ENCODE measurements around the gene F5.

DNA sequence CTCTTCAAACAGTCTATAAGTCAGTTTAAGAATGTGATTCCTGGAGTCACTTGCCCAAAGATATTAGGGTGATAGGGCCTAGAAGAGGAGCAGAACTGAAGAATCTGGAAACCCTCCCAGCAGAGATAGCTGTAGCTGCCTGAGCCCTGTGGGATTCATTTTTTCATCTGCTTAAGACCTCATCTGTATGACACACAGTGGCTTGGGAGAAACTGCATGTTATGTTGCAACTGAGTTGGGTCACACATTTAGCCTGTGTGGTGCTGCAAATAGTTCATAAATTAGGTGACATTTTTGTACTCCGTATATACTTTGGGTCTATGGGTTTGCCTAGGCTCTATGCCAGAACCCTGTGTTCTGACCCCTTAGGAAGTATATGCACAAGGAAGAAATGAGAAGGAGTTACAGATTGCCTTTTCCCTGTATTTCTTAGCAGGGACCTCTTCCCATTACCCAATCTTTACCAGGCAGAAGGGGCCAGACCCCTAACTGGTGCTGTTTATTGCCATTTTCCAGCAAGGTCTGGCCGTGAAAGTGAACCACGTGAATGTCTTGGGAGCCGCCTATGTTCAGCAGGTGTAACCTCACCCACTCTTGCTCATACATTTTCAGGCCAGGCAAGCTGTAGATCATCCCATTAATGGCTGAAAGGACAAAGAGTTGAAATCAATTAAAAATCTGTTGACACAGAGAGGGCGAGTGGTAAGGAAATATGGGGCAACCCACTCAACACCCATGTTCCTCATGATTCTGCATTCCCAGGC lies 58.6 kb downstream of the F5 start:
- TF ChIP-seq, protein P1, sequence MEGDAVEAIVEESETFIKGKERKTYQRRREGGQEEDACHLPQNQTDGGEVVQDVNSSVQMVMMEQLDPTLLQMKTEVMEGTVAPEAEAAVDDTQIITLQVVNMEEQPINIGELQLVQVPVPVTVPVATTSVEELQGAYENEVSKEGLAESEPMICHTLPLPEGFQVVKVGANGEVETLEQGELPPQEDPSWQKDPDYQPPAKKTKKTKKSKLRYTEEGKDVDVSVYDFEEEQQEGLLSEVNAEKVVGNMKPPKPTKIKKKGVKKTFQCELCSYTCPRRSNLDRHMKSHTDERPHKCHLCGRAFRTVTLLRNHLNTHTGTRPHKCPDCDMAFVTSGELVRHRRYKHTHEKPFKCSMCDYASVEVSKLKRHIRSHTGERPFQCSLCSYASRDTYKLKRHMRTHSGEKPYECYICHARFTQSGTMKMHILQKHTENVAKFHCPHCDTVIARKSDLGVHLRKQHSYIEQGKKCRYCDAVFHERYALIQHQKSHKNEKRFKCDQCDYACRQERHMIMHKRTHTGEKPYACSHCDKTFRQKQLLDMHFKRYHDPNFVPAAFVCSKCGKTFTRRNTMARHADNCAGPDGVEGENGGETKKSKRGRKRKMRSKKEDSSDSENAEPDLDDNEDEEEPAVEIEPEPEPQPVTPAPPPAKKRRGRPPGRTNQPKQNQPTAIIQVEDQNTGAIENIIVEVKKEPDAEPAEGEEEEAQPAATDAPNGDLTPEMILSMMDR (conservative IDR thresholded peaks at IDR 0.05; ENCODE audit: low read length), result no peak
- no peak for TF ChIP-seq EZH2phosphoT487 (IDR thresholded peaks at IDR 0.05; ENCODE audit: borderline replicate concordance, low read depth, low read length)

All from OCI-LY7 (cell line).